CD14-positive monocyte (primary cell): ENCODE data around the gene BMPR1B. TPM values are rescaled to one million over a fixed set of nuclear protein-coding genes. Genes with fewer than 3 reads are reported as not detected.
"Not testable (repeated sequence)": the region's sequence is repeated elsewhere in the genome, so short reads cannot be mapped to it uniquely, and the experiment has no call there.

Experiments
- DNase-seq, 3 donors: peaks; one replicate each; pipeline ENCODE4 v3.0.0-alpha.2; 2011 to 2022
- H2AFZ ChIP-seq: 2 replicates; pipeline ENCODE4 v1.6.0; 2012; ENCODE audit warnings: mild to moderate bottlenecking, low read depth, low read length, inconsistent platforms; ENCODE audit not compliant: insufficient read depth, poor library complexity, severe bottlenecking
- H3K27ac ChIP-seq, 2 donors: 1 replicate in 1 of 2; 2 replicates in 1 of 2; pipeline ENCODE4 v1.5.1; 2012 to 2013; ENCODE audit warnings: low read length in 2 of 2, control low read depth in 1 of 2, inconsistent platforms in 1 of 2, low read depth in 1 of 2, mild to moderate bottlenecking in 1 of 2
- H3K27me3 ChIP-seq, 2 donors: one replicate each; pipeline versions ENCODE4 v1.6.0 to v1.6.1; 2011 to 2013; ENCODE audit warnings: low read length in 2 of 2; ENCODE audit not compliant: control insufficient read depth in 2 of 2, insufficient read depth in 2 of 2
- H3K36me3 ChIP-seq, 2 donors: replicated peaks in 1 of 2; 1 replicate in 1 of 2; 2 replicates in 1 of 2; pipeline versions ENCODE4 v1.5.1 to v1.6.1; 2012 to 2013; ENCODE audit warnings: low read length in 2 of 2, control low read depth in 1 of 2, inconsistent platforms in 1 of 2, mild to moderate bottlenecking in 1 of 2; ENCODE audit not compliant: insufficient read depth in 2 of 2, control insufficient read depth in 1 of 2
- H3K4me1 ChIP-seq, 2 donors: 1 replicate in 1 of 2; 2 replicates in 1 of 2; pipeline versions ENCODE4 v1.5.1 to v1.6.1; 2012 to 2013; ENCODE audit warnings: low read length in 2 of 2, control low read depth in 1 of 2, inconsistent platforms in 1 of 2, mild to moderate bottlenecking in 1 of 2, moderate library complexity in 1 of 2; ENCODE audit not compliant: insufficient read depth in 2 of 2, control insufficient read depth in 1 of 2
- H3K4me2 ChIP-seq: replicated peaks from 2 replicates; pipeline ENCODE3; 2012; ENCODE audit warnings: low read length, moderate library complexity, mild to moderate bottlenecking; ENCODE audit not compliant: poor library complexity, severe bottlenecking; ENCODE audit errors: extremely low read depth
- H3K4me3 ChIP-seq, 3 experiments: fragments of 200-600 bp in 1 of 3; sonication (generic) in 1 of 3; replicated peaks in 1 of 3; 1 replicate in 2 of 3; 2 replicates in 1 of 3; pipeline ENCODE4 v1.5.1; 2011 to 2013; ENCODE audit warnings: low read length in 3 of 3, mild to moderate bottlenecking in 3 of 3, control low read depth in 2 of 3, low read depth in 2 of 3, inconsistent platforms in 1 of 3, moderate library complexity in 1 of 3
- H3K79me2 ChIP-seq: 2 replicates; pipeline ENCODE4 v1.6.0; 2012; ENCODE audit warnings: mild to moderate bottlenecking, control low read depth, inconsistent platforms, low read length, moderate library complexity; ENCODE audit not compliant: insufficient read depth
- H3K9ac ChIP-seq: 2 replicates; pipeline ENCODE4 v1.6.0; 2017; ENCODE audit warnings: low read length, mild to moderate bottlenecking; ENCODE audit not compliant: insufficient read depth, poor library complexity, severe bottlenecking
- H3K9me3 ChIP-seq, 2 donors: replicated peaks in 1 of 2; 1 replicate in 1 of 2; 2 replicates in 1 of 2; pipeline versions ENCODE4 v1.5.1 to v1.6.1; 2012 to 2013; ENCODE audit warnings: low read length in 2 of 2, control low read depth in 1 of 2; ENCODE audit not compliant: control insufficient read depth in 1 of 2, insufficient read depth in 1 of 2
- H4K20me1 ChIP-seq: 2 replicates; pipeline ENCODE4 v1.6.0; 2012; ENCODE audit warnings: mild to moderate bottlenecking, low read length, control low read depth, moderate library complexity; ENCODE audit not compliant: insufficient read depth
- H3K27ac Mint-ChIP-seq, 7 donors: one replicate each; pipeline ENCODE4 v1.8.0; 2020; ENCODE audit warnings: mild to moderate bottlenecking in 7 of 7, mixed read lengths in 7 of 7, moderate library complexity in 6 of 7, inconsistent platforms in 2 of 7
- H3K27me3 Mint-ChIP-seq, 3 donors: one replicate each; pipeline ENCODE4 v1.8.0; 2021 to 2022; ENCODE audit warnings: low read depth in 3 of 3, mild to moderate bottlenecking in 3 of 3, mixed read lengths in 3 of 3, moderate library complexity in 3 of 3, inconsistent platforms in 1 of 3
- H3K36me3 Mint-ChIP-seq, 2 donors: one replicate each; pipeline ENCODE4 v1.8.0; 2020; ENCODE audit warnings: mixed read lengths in 2 of 2, inconsistent platforms in 1 of 2, mild to moderate bottlenecking in 1 of 2
- H3K4me1 Mint-ChIP-seq: one replicate; pipeline ENCODE4 v1.8.0; 2020; ENCODE audit warnings: mild to moderate bottlenecking, mixed read lengths
- H3K4me3 Mint-ChIP-seq, 2 donors: one replicate each; pipeline ENCODE4 v1.8.0; 2020; ENCODE audit warnings: mild to moderate bottlenecking in 2 of 2, mixed read lengths in 2 of 2, moderate library complexity in 1 of 2
- H3K9me3 Mint-ChIP-seq, 7 donors: one replicate each; pipeline ENCODE4 v1.8.0; 2020 to 2022; ENCODE audit warnings: mixed read lengths in 7 of 7, mild to moderate bottlenecking in 6 of 7, moderate library complexity in 6 of 7, inconsistent platforms in 2 of 7
- WGBS: methylation state at CpG from one replicate; pipeline ENCODE4 v1.1.5; 2013; ENCODE audit warnings: missing lambda C conversion rate; ENCODE audit not compliant: insufficient coverage; 5-methylcytosine and 5-hydroxymethylcytosine counted together
- intact Hi-C, 2 donors: fragments of 100-400 bp; cut with micrococcal nuclease; formaldehyde crosslinking; loops; one replicate each; pipeline versions ENCODE4 v1.15.0 to v1.15.1; 2023
- polyA plus RNA-seq, 3 donors: library from polyadenylated mRNA; depleted of rRNA in 1 of 3; unstranded in 2 of 3; stranded (reverse) in 1 of 3; fragments of 300-500 nt in 2 of 3; fragments of >200 nt in 1 of 3; fragmentation: Illumina TruSeq in 2 of 3; gene quantifications; 1 replicate in 2 of 3; 2 replicates in 1 of 3; pipeline ENCODE4 v1.2.3, GENCODE V29; 2012 to 2021
- TF ChIP-seq, protein P1 (sequence below): fragments of 200-600 bp; IDR thresholded peaks from one replicate; pipeline ENCODE4 v1.8.0; 2022; ENCODE audit warnings: antibody characterized with exemption, mild to moderate bottlenecking

BMPR1B gene
- polyA plus RNA-seq, 3 donors = not detected

DNA sequence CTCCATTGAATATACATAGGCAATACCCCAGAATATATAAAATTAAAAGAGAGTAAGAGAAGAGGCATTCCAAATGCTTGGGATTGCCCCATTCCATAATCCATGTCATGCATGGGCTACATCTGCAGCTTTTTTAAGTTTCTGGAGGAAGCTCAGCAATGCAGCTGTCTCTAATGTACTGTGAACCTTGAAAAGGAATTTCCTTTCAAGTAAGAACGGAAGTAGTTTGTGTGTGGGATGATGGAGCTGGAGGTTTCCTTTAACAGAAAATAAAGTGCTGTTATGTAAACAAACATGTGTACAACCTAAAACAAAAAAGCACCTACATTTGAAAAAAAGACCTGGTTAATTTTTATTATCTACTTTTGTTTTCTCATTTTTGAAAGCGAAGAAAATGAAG, 303.5 kb downstream of the BMPR1B start:
- intact Hi-C loops = no loop called here

DNA sequence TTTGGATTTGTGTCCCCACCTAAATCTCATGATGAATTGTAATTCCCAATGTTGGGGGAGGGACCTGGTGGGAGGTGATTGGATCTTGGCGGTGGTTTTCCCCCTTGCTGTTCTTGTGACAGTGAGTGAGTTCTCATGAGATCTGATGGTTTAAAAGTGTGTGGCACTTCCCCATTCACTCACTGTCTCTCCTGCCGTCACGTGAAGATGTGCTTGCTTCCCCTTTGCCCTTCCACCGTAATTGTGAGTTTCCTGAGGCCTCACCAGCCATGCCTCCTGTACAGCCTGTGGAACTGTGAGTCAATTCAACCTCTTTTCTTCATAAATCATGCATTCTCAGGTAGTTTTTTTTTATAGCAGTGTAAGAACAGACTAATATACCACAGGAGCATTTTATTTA, 304.0 kb downstream of the BMPR1B start:
- H3K9me3 Mint-ChIP-seq, H3K36me3 Mint-ChIP-seq, H3K79me2 ChIP-seq, H3K9me3 ChIP-seq, intact Hi-C loops, H4K20me1 ChIP-seq, H3K27ac ChIP-seq, H3K4me3 Mint-ChIP-seq, H3K4me3 ChIP-seq, H3K4me1 ChIP-seq, H2AFZ ChIP-seq, H3K4me2 ChIP-seq, H3K27me3 Mint-ChIP-seq, H3K9ac ChIP-seq, H3K27ac Mint-ChIP-seq, H3K27me3 ChIP-seq, H3K36me3 ChIP-seq, H3K4me1 Mint-ChIP-seq: not testable (repeated sequence)
- DNase-seq = peak in 1 of 3 donors; percentile 12
- WGBS = 12% methylated on average over 3 of the region's 4 CpGs

More for the DNA sequence above, 303.5 kb downstream of the BMPR1B start:
- Histone ChIP-seq H4K20me1 (no peaks in the 10 kb centered on the region), H3K4me2 (no peak overlapping the region), H2AFZ (no peak overlapping the region), H3K36me3 (no peaks in the 10 kb centered on the region), H3K79me2 (no peaks in the 10 kb centered on the region), H3K4me1 (no peaks in the 10 kb centered on the region), H3K4me3 (no peak overlapping the region), H3K27ac (no peak overlapping the region), H3K9ac (no peak overlapping the region), H3K9me3 (peaks cover 3 to 4% of the 10 kb centered on the region in 2 donors), H3K27me3 (no peaks in the 10 kb centered on the region)
- Mint-ChIP-seq H3K36me3 (no peaks in the 10 kb centered on the region), H3K9me3 (peaks cover 0 to 8% (median 3%) of the 10 kb centered on the region in 7 donors), H3K27me3 (no peaks in the 10 kb centered on the region), H3K4me3 (no peak overlapping the region), H3K27ac (no peak overlapping the region), H3K4me1 (peaks cover 4% of the 10 kb centered on the region)
- TF ChIP-seq, protein P1, sequence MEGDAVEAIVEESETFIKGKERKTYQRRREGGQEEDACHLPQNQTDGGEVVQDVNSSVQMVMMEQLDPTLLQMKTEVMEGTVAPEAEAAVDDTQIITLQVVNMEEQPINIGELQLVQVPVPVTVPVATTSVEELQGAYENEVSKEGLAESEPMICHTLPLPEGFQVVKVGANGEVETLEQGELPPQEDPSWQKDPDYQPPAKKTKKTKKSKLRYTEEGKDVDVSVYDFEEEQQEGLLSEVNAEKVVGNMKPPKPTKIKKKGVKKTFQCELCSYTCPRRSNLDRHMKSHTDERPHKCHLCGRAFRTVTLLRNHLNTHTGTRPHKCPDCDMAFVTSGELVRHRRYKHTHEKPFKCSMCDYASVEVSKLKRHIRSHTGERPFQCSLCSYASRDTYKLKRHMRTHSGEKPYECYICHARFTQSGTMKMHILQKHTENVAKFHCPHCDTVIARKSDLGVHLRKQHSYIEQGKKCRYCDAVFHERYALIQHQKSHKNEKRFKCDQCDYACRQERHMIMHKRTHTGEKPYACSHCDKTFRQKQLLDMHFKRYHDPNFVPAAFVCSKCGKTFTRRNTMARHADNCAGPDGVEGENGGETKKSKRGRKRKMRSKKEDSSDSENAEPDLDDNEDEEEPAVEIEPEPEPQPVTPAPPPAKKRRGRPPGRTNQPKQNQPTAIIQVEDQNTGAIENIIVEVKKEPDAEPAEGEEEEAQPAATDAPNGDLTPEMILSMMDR = no peak
- no CpG with 5 or more reads among the region's 2 CpGs for WGBS
- no peak for DNase-seq
